ENCODE data around the gene NTNG2. TPM values are rescaled to one million over a fixed set of nuclear protein-coding genes. Genes with fewer than 3 reads are reported as not detected.

Gene NTNG2
- total and polyA plus RNA-seq, 9 of the 15 experiments (the other 6 are each of a cell fraction or from before 2014, with no cell fraction given), result 0.01 to 0.11 (median 0.09) TPM; not detected in 6

GRCh38 chr9:132237481-132237880 is 75.6 kb downstream of the NTNG2 start:
- intact Hi-C loops (cut with micrococcal nuclease), result loop anchor here (2.0 kb wide), 1 partner anchor 475 kb away; no protein-coding TSS in a partner anchor
- H2AFZ ChIP-seq (ENCODE audit: low read depth, low read length), result no peak overlapping the region
- H3K4me2 ChIP-seq (ENCODE audit: insufficient read depth, low read length), result no peak overlapping the region
- no peak for ATAC-seq
- peaks cover 10% of the 10 kb centered on the region for H4K20me1 ChIP-seq (replicated peaks; ENCODE audit: control insufficient read depth, insufficient read depth, low read length)
- H3K27ac ChIP-seq (ENCODE audit: extremely low read depth, low read depth, low read length), result no peak overlapping the region
- H3K27me3 ChIP-seq (ENCODE audit: control insufficient read depth in 2 of 2, insufficient read depth in 2 of 2, low read length in 2 of 2), result peaks cover 21 to 79% of the 10 kb centered on the region in 2 experiments
- CTCF ChIA-PET (ENCODE audit: low intra/inter-chr PET ratio), result no interaction called here
- DNase-seq (ENCODE audit: extremely low read depth in 1 of 4, low spot score in 3 of 4), result no peak
- in situ Hi-C loops (cut with MboI), result no loop called here
- peaks cover 0 to 43% of the 10 kb centered on the region in 2 experiments; a peak in 4 of 5 replicates for H3K4me1 ChIP-seq (replicated peaks in 1 of 2; ENCODE audit: control insufficient read depth in 2 of 2, insufficient read depth in 2 of 2, low read length in 2 of 2)
- H3K36me3 ChIP-seq (ENCODE audit: control insufficient read depth, insufficient read depth, low read length), result no peaks in the 10 kb centered on the region
- POLR2A ChIA-PET, result interaction anchor here (0.6 to 1.9 kb wide), 4 partner anchors 10 to 69 kb away, joined by 3 to 4 read pairs (median 4); no protein-coding TSS in a partner anchor
- H3K9ac ChIP-seq (ENCODE audit: insufficient read depth in 1 of 2, low read depth in 2 of 2, low read length in 2 of 2), result no peak overlapping the region
- no TSS peak for BruUV-seq (replicated peaks)
- FAIRE-seq, result no peak
- WGBS (ENCODE audit: insufficient coverage, low coverage, missing lambda C conversion rate), result 0% methylated on average over 9 of the region's 9 CpGs
- no peaks in the 10 kb centered on the region for H3K9me3 ChIP-seq (replicated peaks; ENCODE audit: control insufficient read depth, insufficient read depth, low read depth, low read length)
- H3K4me3 ChIP-seq, result no peak overlapping the region
- no peaks in the 10 kb centered on the region for H3K79me2 ChIP-seq (ENCODE audit: control insufficient read depth, insufficient read depth, low read length)
- no peaks in the 10 kb centered on the region for H3K9me1 ChIP-seq (ENCODE audit: control insufficient read depth, insufficient read depth, low read length)
- TF ChIP-seq HMBOX1 (IDR thresholded peaks at IDR 0.05), result no peak
- no peak for TF ChIP-seq ZNF384 (IDR thresholded peaks at IDR 0.05; ENCODE audit: low read depth, low read length)
- TF ChIP-seq MYBL2 (IDR thresholded peaks at IDR 0.05; ENCODE audit: low read depth), result no peak
- TF ChIP-seq MYBL2 (CRISPR knock-in tag; IDR thresholded peaks at IDR 0.05; ENCODE audit: borderline replicate concordance), result no peak
- TF ChIP-seq MAZ (CRISPR knock-in tag; conservative IDR thresholded peaks at IDR 0.05 in 1 of 2, IDR thresholded peaks at IDR 0.05 in 1 of 2), result no peak
- TF ChIP-seq MXD1 (CRISPR knock-in tag; IDR thresholded peaks at IDR 0.05; ENCODE audit: borderline replicate concordance, poor library complexity, severe bottlenecking), result no peak
- TF ChIP-seq OTX1 (CRISPR knock-in tag; IDR thresholded peaks at IDR 0.05), result no peak
- TF ChIP-seq IRF1 (CRISPR knock-in tag; IDR thresholded peaks at IDR 0.05; ENCODE audit: borderline replicate concordance), result no peak
- TF ChIP-seq FOXP4 (CRISPR knock-in tag; IDR thresholded peaks at IDR 0.05; ENCODE audit: borderline replicate concordance), result no peak
- no peak for TF ChIP-seq ATF4 (CRISPR knock-in tag; IDR thresholded peaks at IDR 0.05)
- no peak for TF ChIP-seq NCOA1 (IDR thresholded peaks at IDR 0.05; ENCODE audit: low read depth)
- TF ChIP-seq MIER1 (IDR thresholded peaks at IDR 0.05; ENCODE audit: low read depth), result no peak
- no peak for TF ChIP-seq EP400 (IDR thresholded peaks at IDR 0.05)
- no peak for TF ChIP-seq MLX (CRISPR knock-in tag; conservative IDR thresholded peaks at IDR 0.05)
- TF ChIP-seq EGR1 (conservative IDR thresholded peaks at IDR 0.05), result no peak
- TF ChIP-seq FOXK1 (CRISPR knock-in tag; IDR thresholded peaks at IDR 0.05; ENCODE audit: borderline replicate concordance), result no peak
- TF ChIP-seq RFX1 (IDR thresholded peaks at IDR 0.05), result no peak
